Activated T-cell treated with anti-CD3 and anti-CD28 coated beads for 24 hours (primary cell): Measurements from ENCODE around the gene UGP2.
"Not testable (repeated sequence)": the region's sequence is repeated elsewhere in the genome, so short reads cannot be mapped to it uniquely, and the experiment has no call there.

Experiments used
- DNase-seq: peaks from one replicate; pipeline ENCODE4 v3.0.0-alpha.2; 2020; ENCODE audit warnings: low read depth

The UGP2 gene

GRCh38 chr2:63841254-63842022, at the start of gene UGP2:
UGP2 (plus strand) TSS chr2:63841896; CDS start chr2:63842186, 290 bp downstream.
- DNase-seq: peak; percentile 71

- DNase-seq: no peak
Observed at GRCh38 chr2:63792530-63792929, 49.2 kb upstream of the UGP2 start.

- no peak for DNase-seq
Observed at GRCh38 chr2:63796366-63796765, 45.3 kb upstream of the UGP2 start.

DNA sequence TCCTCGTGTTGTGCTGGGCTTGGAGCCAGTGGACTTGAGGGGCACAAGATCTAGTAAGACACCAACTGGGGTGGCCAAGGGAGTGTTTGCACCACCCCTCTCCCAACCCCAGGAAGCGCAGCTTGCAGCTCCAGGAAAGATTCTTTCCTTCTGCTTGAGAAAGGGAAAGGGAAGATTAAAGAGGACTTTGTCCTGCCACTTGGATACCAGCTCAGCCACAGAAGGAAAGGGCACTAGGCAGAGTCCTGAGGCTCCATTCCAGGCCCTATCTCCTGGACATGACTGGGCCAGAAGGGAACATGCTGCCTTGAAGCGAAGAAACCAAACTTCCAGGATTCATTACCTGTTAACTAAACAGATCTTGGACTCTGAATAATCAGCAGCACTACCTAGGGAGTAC, 44.9 kb upstream of the UGP2 start:
- DNase-seq: no peak

- DNase-seq: no peak
Observed at GRCh38 chr2:63801455-63801854, 40.2 kb upstream of the UGP2 start.

DNA sequence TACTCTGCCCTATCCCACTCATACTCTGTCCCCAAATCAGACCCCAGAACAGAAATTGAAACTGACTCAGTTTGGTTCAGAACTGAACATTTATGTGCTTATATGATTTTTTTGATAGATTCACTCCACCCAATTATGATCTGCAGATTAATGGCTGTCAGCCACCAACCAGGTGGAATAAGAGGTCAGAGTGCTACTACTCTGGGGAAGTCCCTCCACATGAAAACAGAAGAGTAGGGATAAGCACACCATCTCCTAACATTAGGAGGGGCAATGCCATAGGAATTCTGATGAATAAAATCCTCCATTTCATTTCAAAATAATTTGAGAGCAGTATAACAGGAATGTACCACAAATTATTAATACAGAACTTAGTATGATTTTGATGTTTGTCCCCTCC, 36.3 kb upstream of the UGP2 start:
- DNase-seq: no peak

DNA sequence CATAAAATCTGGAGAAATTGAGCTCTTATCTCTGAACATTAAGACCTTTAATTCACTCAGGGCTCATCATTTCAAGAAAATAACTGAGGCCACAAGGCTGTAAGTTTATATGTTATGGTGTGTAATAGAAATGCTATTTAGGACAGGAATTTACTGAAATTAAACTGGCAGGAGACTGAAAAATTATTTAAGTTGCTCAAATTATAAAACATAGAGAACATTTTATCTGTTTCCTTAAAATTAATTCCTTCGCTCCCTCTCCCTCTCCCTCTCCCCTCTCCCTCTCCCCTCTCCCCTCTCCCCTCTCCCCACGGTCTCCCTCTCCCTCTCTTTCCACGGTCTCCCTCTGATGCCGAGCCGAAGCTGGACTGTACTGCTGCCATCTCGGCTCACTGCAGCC, 33.7 kb upstream of the UGP2 start:
- DNase-seq: not testable (repeated sequence)

DNA sequence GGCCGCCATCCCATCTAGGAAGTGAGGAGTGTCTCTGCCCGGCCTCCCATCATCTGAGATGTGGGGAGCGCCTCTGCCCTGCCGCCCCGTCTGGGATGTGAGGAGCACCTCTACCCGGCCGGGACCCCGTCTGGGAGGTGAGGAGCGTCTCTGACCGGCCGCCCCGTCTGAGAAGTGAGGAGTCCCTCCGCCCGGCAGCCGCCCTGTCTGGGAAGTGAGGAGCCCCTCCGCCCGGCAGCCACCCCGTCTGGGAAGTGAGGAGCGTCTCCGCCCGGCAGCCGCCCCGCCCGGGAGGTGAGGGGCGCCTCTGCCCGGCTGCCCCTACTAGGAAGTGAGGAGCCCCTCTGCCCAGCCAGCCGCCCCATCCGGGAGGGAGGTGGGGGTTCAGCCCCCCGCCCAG, 32.8 kb upstream of the UGP2 start:
- not testable (repeated sequence) for DNase-seq

DNA sequence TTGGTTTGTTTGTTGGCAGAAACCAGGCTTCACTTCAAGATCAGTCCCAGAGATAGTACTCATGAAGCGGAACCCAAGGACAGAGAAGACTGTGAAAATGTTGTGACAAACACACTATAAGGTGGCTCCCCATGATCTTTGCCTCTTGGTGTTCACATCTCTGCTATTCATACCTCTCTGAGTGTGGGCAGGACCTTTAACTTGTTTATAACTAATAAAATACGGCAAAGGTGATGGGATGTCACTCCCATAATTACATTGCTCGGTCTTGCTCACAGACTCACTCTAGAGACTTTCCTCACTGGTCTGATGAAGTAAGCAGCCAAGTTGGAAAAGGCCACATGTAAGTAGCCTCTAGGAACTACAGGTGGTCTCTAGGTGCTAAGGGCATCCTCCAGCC, 30.6 kb upstream of the UGP2 start:
- no peak for DNase-seq

GRCh38 chr2:63811870-63812269, 29.8 kb upstream of the UGP2 start:
- not testable (repeated sequence) for DNase-seq

DNA sequence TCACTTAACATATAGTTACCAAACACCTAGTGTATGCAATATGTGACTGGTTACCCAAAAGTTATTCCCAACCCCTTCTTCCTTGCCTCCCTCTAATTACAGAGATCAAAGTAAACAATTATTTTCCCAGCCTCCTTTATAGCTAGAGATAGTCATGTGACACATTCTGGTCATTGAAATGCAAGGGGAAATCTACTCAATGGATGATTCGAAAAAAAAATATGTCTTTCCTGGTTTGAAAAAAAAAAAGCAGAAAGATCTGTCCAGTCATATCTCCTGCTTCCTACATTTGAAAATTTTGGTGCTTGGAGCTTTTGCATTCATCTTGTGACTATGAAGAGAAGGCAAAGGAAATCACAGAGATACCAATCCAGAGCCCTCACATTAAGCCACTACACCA, 27.6 kb upstream of the UGP2 start:
- DNase-seq: no peak

DNA sequence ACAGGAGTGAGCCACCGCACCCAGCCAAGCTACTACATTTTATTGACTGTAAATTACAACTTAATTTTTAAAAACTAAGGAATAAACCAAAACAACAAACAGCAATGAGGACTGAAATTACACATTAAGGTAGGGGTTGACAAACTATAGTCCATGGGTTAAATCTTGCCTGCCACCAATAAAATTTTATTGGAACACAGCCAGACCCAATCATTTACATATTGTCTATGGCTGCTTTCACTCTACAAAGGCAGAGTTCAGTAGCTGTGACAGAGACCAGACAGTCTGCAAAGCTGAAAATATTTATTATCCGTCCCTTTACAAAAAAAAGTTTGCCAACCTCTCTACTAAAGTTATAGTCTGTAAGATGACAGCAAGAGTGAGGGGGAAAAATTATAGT, 24.3 kb upstream of the UGP2 start:
- DNase-seq: no peak

- no peak for DNase-seq
Observed at GRCh38 chr2:63818271-63818670, 23.4 kb upstream of the UGP2 start.

DNA sequence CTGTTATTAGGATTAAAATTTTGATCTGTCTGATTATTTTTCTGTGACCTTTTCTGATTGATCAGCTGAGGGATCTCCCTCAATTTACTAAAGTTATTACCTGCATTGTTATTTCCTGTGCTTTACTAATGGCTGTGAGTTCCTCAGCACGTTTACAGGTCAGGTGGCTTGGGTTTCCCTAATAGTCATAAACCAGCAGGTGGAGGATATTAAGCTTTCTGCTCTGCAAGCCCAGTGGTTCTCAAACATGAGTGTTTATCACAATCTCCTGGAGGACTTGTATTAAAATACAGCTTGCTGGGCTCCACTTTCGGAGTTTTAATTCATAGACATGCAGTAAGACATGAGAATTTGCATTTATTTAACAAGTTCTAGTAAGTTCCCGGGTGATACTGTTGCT, 22.4 kb upstream of the UGP2 start:
- no peak for DNase-seq

DNA sequence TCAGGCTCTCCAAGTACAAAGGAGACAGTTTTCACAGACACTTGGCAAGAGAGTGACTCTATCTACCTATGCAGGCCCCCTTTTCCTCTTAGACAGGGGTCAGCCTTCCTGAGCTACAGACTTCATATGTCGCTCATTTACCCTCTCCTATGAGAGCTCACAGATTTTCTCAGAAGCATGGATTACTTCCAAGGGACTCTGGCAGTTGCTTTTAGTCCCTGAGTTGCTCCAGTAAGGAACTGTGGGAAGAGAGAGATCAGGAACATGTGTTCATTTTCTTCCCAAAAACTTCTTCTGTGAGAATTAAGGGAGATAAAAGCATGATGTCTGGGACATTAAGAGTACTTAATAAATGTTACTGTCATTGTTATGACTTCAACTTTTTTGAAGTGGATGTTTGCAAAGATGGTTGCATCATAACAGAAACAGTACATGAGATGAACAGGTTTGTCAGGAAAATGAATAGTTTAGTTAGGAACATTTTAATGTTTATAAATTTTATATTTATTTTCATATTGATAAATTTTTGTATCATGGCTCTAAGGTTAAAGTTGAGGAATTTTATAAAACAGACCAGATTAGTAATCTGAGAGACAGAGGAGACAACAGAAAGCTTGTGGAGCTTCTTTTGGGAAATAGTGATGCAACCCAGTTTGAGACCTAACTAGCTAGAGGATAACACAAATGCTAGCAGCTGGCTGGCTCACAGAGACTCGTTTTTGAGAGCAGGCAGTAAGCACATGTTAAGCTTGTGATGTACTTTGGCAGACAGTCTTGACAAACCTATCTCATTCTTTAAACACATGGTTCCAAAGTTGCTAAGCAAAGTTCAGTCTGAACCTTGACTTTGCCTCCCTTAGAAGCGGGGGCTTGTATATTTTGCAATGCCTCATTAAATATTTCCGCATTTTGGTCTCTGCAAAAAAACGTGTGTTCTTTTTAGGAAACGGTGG, 21.7 kb upstream of the UGP2 start:
- DNase-seq: no peak

DNA sequence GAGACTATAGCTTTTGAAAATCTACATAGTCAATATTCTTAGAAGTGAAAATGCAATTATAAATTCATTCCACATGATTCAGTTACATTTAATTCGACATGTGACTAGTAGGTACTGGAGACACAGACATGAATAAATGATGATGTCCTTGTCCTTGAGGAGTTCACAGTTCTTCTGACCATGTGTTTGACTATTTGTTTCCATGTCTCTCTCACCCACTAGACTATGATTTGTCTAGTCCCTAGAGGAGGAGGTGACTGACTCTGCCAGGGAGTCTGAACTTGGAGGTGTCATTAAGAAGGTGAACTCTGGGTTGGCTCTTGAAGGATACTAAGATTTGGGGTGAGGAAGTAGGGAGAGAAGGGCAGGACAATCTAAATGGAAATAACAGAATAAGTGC, 20.7 kb upstream of the UGP2 start:
- DNase-seq: no peak

DNA sequence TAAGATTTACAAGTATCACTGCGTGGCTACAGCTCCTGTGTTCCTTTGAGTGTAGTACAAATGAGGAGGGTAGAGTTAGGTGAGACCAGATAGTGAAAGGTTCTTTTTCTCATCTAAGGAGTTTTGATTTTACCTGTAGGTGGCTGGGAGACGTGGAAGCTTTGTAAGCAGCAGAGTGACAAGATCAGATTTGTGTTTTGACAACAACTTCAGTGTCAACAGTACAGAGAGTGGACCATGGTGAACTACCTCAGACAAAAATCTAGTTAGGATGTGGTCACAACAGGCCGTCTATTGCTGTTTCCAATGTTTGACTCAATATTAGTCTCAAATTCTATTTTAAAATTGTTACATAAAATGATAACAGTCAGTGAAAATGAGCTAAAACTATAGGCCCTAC, 20.3 kb upstream of the UGP2 start:
- no peak for DNase-seq

- no peak for DNase-seq
Observed at GRCh38 chr2:63822478-63822877, 19.2 kb upstream of the UGP2 start.

DNA sequence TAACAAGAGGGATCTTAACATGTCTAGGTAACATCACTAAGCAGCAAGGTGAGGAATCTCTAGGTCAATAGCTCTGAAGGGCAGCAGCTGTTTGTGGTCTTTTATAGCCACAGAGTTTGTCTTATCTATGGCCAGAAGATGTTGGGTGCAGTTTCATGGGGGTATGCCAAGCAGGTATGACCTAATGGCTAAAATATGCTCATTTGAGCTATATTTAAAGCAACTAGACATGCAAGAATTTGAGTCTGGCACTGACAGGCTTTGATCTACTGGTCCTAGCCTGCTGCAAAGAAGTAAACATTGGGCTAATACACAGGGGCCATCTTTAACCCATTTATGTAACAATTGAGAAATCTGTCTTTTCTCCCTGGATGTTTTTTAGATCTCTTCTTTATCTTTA, 13.9 kb upstream of the UGP2 start:
- no peak for DNase-seq

DNA sequence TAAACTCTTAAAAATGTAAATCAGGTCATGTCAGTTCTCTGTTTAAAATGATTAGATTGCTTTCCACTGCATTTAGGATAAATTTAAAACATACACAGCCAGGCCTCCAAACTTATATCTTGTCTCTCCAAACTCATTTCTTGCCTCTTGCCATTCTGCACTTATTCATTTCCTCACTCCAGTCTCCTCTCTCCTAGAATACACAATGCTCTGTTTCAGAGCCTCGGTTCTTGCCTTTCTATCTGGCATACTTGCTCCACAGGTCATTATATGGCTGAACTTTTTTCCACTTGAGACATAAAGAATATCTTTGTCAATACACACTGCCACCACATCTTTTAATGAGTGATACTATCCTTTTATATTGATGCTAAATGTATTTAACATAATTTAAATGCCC, 10.5 kb upstream of the UGP2 start:
- no peak for DNase-seq

- DNase-seq: no peak
Observed at GRCh38 chr2:63834401-63834800, 7.3 kb upstream of the UGP2 start.

DNA sequence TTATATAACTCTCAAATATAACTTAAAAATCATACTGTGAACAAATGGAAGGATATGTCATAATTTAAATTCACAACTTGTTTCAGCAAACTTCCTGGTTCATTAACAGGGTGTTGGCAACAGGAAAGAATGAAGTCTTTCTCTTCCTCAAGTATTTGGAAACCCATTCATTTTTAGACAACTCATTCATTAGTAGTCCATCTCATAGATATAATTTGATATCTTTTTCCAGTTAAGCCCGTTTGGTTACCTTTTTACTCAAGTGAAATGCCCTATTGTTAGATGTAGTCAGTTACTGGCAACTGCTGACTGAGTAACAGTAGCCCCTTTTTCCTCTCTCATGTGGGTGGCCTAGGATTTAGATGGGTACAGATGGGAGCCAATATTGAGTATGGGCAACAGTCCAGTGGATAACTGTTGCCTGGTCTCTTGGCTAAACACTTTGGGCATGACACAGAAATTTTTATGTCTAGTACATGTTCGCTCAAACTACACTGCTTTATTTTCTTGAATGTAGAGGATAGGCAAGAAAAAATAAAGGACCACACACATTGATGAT, 4.6 kb upstream of the UGP2 start:
- no peak for DNase-seq
